K562 (cell line): ENCODE results near the gene CD276. TPM values are rescaled to one million over a fixed set of nuclear protein-coding genes. Genes with fewer than 3 reads are reported as not detected.

Source experiments
- ATAC-seq: fragments of 200-7000 bp; cut with Tn5 transposase; 3 replicates; pipeline ENCODE4 v1.9.1; 2020; ENCODE audit warnings: moderate library complexity
- BruUV-seq: library from RNA; stranded (reverse); fragments of 400-500 nt; replicated peaks from 2 replicates; lab custom pipeline; 2021; lab: Mats Ljungman, UMichigan
- CTCF ChIA-PET: fragments of 300-600 bp; formaldehyde crosslinking; extraction: SDS; loops from one replicate; lab custom pipeline; 2021; ENCODE audit warnings: low intra/inter-chr PET ratio; lab: Yijun Ruan, JAX
- POLR2A ChIA-PET: fragments of 300-600, 350-650 bp; sonication (Branson Sonifier 250); formaldehyde crosslinking; extraction: SDS; loops from one replicate; lab custom pipeline; 2021; ENCODE audit warnings: antibody characterized with exemption, inconsistent platforms; lab: Yijun Ruan, JAX
- DNase-seq, 4 experiments: peaks; one replicate each; pipeline versions ENCODE4 v3.0.0 to v3.0.0-alpha.2; 2011 to 2018; ENCODE audit warnings: low spot score in 3 of 4, mixed read lengths in 3 of 4; ENCODE audit errors: extremely low read depth in 1 of 4
- FAIRE-seq: peaks from 2 replicates; lab custom pipeline; 2011; peaks lifted over from hg19 to GRCh38; lab: Jason Lieb, UNC
- H2AFZ ChIP-seq: 2 replicates; pipeline ENCODE4 v1.6.0; 2011; ENCODE audit warnings: low read depth, low read length, control low read depth, inconsistent platforms
- H3K27ac ChIP-seq: fragments of 200-600 bp; 3 replicates; pipeline ENCODE4 v1.8.0; 2011; ENCODE audit warnings: low read depth, mild to moderate bottlenecking, control low read depth, inconsistent platforms, low read length, moderate library complexity, mixed read lengths; ENCODE audit errors: extremely low read depth
- H3K27me3 ChIP-seq, 2 experiments: fragments of 300-600 bp in 1 of 2; 2 replicates in 1 of 2; 3 replicates in 1 of 2; pipeline versions ENCODE4 v1.6.0 to v1.8.0; 2011; ENCODE audit warnings: inconsistent platforms in 2 of 2, low read length in 2 of 2, mild to moderate bottlenecking in 1 of 2, mixed read lengths in 1 of 2, moderate library complexity in 1 of 2; ENCODE audit not compliant: control insufficient read depth in 2 of 2, insufficient read depth in 2 of 2
- H3K36me3 ChIP-seq: fragments of 300-600 bp; 3 replicates; pipeline ENCODE4 v1.8.0; 2011; ENCODE audit warnings: mild to moderate bottlenecking, low read length, inconsistent platforms; ENCODE audit not compliant: control insufficient read depth, insufficient read depth
- H3K4me1 ChIP-seq, 2 experiments: fragments of 200-600 bp in 1 of 2; replicated peaks in 1 of 2; 2 replicates in 1 of 2; 3 replicates in 1 of 2; pipeline versions ENCODE4 v1.5.1 to v1.8.0; 2011; ENCODE audit warnings: inconsistent platforms in 2 of 2, low read length in 2 of 2, mild to moderate bottlenecking in 1 of 2, mixed read lengths in 1 of 2, moderate library complexity in 1 of 2; ENCODE audit not compliant: control insufficient read depth in 2 of 2, insufficient read depth in 2 of 2
- H3K4me2 ChIP-seq: 2 replicates; pipeline ENCODE4 v1.6.1; 2011; ENCODE audit warnings: low read length, control low read depth, inconsistent platforms, mixed read lengths; ENCODE audit not compliant: insufficient read depth
- H3K4me3 ChIP-seq: fragments of 200-600 bp; sonication (generic), shearing (Covaris generic); 2 replicates; pipeline ENCODE4 v1.5.1; 2016; ENCODE audit warnings: control low read depth, inconsistent platforms
- H3K79me2 ChIP-seq: fragments of 200-600 bp; 3 replicates; pipeline ENCODE4 v1.8.0; 2011; ENCODE audit warnings: low read length, inconsistent platforms; ENCODE audit not compliant: control insufficient read depth, insufficient read depth
- H3K9ac ChIP-seq, 2 experiments: 2 replicates each; pipeline versions ENCODE4 v1.6.0 to v1.6.1; 2011; ENCODE audit warnings: low read depth in 2 of 2, low read length in 2 of 2, control low read depth in 1 of 2, inconsistent platforms in 1 of 2, mild to moderate bottlenecking in 1 of 2, mixed read lengths in 1 of 2; ENCODE audit not compliant: insufficient read depth in 1 of 2
- H3K9me1 ChIP-seq: one replicate; pipeline ENCODE4 v1.6.0; 2011; ENCODE audit warnings: inconsistent platforms, mild to moderate bottlenecking, low read length, moderate library complexity; ENCODE audit not compliant: control insufficient read depth, insufficient read depth
- H3K9me3 ChIP-seq: replicated peaks from 2 replicates; pipeline ENCODE4 v1.5.1; 2011; ENCODE audit warnings: low read depth, low read length, inconsistent platforms; ENCODE audit not compliant: control insufficient read depth, insufficient read depth
- H4K20me1 ChIP-seq: replicated peaks from 2 replicates; pipeline ENCODE4 v1.6.1; 2011; ENCODE audit warnings: low read length, inconsistent platforms, mixed read lengths; ENCODE audit not compliant: control insufficient read depth, insufficient read depth
- KDM2B ChIP-seq: fragments of 250-450 bp; sonication (Bioruptor Pico); IDR thresholded peaks from 2 replicates; pipeline ENCODE4 v1.8.0; 2021; ENCODE audit warnings: mild to moderate bottlenecking, moderate library complexity
- KHSRP ChIP-seq: fragments of 450-650 bp; IDR thresholded peaks from 2 replicates; pipeline ENCODE4 v1.6.1; 2017
- PCBP2 ChIP-seq: fragments of 200-400 bp; formaldehyde crosslinking; IDR thresholded peaks from 2 replicates; pipeline ENCODE4 v1.6.1; 2018; ENCODE audit warnings: low read length, low read depth, mild to moderate bottlenecking, moderate library complexity; ENCODE audit not compliant: poor library complexity, severe bottlenecking
- SIN3A ChIP-seq, 2 experiments: fragments of 150-350 bp in 1 of 2; IDR thresholded peaks; 2 replicates each; pipeline ENCODE4 v1.6.1; 2011 to 2016; ENCODE audit warnings: borderline replicate concordance in 2 of 2, low read depth in 2 of 2, low read length in 2 of 2, mild to moderate bottlenecking in 2 of 2, moderate library complexity in 2 of 2; ENCODE audit not compliant: control insufficient read depth in 1 of 2
- ZKSCAN8 ChIP-seq: fragments of 200-800 bp; sonication (Bioruptor generic); IDR thresholded peaks from 2 replicates; pipeline ENCODE4 v1.6.1; 2016; ENCODE audit warnings: missing genetic modification characterization, missing compliant biosample characterization
- ZNF24 ChIP-seq: fragments of 450-650 bp; IDR thresholded peaks from 2 replicates; pipeline ENCODE4 v1.6.1; 2016
- ZNF785 ChIP-seq: fragments of 250-450 bp; sonication (Bioruptor Pico); IDR thresholded peaks from 2 replicates; pipeline ENCODE4 v1.4.0; 2020; ENCODE audit warnings: mild to moderate bottlenecking
- WGBS: fragments of 100-300 bp; shearing (Covaris generic); methylation state at CpG from one replicate; pipeline ENCODE4 v1.1.6; 2016; ENCODE audit warnings: low coverage, mixed read lengths; ENCODE audit not compliant: insufficient coverage; ENCODE audit errors: missing lambda C conversion rate; 5-methylcytosine and 5-hydroxymethylcytosine counted together
- in situ Hi-C: fragments of 300-500 bp; cut with MboI; formaldehyde crosslinking; loops from 4 replicates; pipeline ENCODE4 v1.15.0; 2018; ENCODE audit warnings: inconsistent platforms, mixed read lengths
- intact Hi-C: fragments of 100-400 bp; cut with micrococcal nuclease; formaldehyde crosslinking; loops from 2 replicates; pipeline ENCODE4 v1.14.2; 2022
- polyA plus RNA-seq, 8 experiments: library from polyadenylated mRNA; depleted of rRNA in 4 of 8; stranded (reverse) in 5 of 8; unstranded in 3 of 8; fragments of >200 nt; fragmentation: Nextera tagmentation in 2 of 8; fragmentation: Illumina TruSeq in 1 of 8; extraction: Ambion mirVana in 2 of 8; extraction: Trizol in 1 of 8; gene quantifications; 2 replicates each; pipeline versions ENCODE4 v1.2.1 to v1.2.3, GENCODE V29; 2011 to 2014; ENCODE audit warnings: inconsistent platforms in 1 of 8, missing spikeins in 1 of 8
- total RNA-seq, 7 experiments: library from RNA; depleted of rRNA in 6 of 7; stranded (reverse); fragments of >200 nt in 6 of 7; fragmentation: Illumina TruSeq in 2 of 7; extraction: Trizol in 2 of 7; gene quantifications; 2 replicates each; pipeline versions ENCODE4 v1.2.1 to v1.2.3, GENCODE V29; 2011 to 2021; ENCODE audit warnings: low replicate concordance in 1 of 7
- TF ChIP-seq, protein P1 (sequence below), 2 experiments: fragments of 450-650 bp; IDR thresholded peaks; 2 replicates each; pipeline ENCODE4 v1.6.1; 2016; ENCODE audit warnings: mild to moderate bottlenecking in 2 of 2, borderline replicate concordance in 1 of 2, low read depth in 1 of 2, moderate library complexity in 1 of 2
- TF ChIP-seq, protein P2 (sequence below): sonication (generic); formaldehyde crosslinking; IDR thresholded peaks from 2 replicates; pipeline ENCODE4 v1.9.0; 2022; ENCODE audit warnings: mild to moderate bottlenecking, missing genetic modification reagents
- TF ChIP-seq, protein P3 (sequence below): sonication (generic); formaldehyde crosslinking; IDR thresholded peaks from 2 replicates; pipeline ENCODE4 v1.8.1; 2023; ENCODE audit warnings: mild to moderate bottlenecking, missing genetic modification reagents

CD276 gene
- total and polyA plus RNA-seq, 9 of the 15 experiments (the other 6 are each of a cell fraction or from before 2014, with no cell fraction given): 0.11 to 3.6 (median 2.3) TPM

DNA sequence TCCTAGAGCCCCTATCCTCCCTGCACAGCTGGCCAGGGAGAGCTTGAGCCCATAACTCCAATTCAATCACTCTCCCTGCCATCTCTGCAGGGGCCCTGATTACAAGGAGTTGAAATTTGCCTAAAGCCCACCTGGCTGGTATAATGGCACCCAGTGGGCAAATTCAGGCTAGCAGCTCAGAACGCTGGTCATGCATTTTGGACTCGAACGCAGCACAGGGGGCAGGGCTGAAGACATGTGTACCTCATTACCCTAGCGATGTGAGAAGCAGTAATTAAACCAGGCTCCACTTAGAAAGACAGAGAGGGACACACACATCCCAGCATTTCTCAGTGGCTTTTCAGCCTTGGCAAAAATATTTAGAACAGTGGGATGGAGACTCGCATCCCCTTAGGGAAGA lies 65.8 kb downstream of the CD276 start:
- Histone ChIP-seq H3K79me2 (no peaks in the 10 kb centered on the region), H3K9me3 (no peaks in the 10 kb centered on the region), H3K4me1 (peaks cover 0 to 8% of the 10 kb centered on the region in 2 experiments; a peak in 2 of 5 replicates), H3K9ac (no peak overlapping the region), H2AFZ (no peak overlapping the region), H3K4me2 (no peak overlapping the region), H3K27ac (no peak overlapping the region), H3K9me1 (no peaks in the 10 kb centered on the region), H3K36me3 (no peaks in the 10 kb centered on the region), H3K4me3 (no peak overlapping the region), H3K27me3 (peaks cover 14 to 47% of the 10 kb centered on the region in 2 experiments; a peak in 4 of 5 replicates), H4K20me1 (peaks cover 13% of the 10 kb centered on the region)
- TF ChIP-seq SIN3A (IDR thresholded peaks at IDR 0.05; ENCODE audit: borderline replicate concordance in 2 of 2, control insufficient read depth in 1 of 2, low read depth in 2 of 2, low read length in 2 of 2): no peak
- TF ChIP-seq, protein P1, sequence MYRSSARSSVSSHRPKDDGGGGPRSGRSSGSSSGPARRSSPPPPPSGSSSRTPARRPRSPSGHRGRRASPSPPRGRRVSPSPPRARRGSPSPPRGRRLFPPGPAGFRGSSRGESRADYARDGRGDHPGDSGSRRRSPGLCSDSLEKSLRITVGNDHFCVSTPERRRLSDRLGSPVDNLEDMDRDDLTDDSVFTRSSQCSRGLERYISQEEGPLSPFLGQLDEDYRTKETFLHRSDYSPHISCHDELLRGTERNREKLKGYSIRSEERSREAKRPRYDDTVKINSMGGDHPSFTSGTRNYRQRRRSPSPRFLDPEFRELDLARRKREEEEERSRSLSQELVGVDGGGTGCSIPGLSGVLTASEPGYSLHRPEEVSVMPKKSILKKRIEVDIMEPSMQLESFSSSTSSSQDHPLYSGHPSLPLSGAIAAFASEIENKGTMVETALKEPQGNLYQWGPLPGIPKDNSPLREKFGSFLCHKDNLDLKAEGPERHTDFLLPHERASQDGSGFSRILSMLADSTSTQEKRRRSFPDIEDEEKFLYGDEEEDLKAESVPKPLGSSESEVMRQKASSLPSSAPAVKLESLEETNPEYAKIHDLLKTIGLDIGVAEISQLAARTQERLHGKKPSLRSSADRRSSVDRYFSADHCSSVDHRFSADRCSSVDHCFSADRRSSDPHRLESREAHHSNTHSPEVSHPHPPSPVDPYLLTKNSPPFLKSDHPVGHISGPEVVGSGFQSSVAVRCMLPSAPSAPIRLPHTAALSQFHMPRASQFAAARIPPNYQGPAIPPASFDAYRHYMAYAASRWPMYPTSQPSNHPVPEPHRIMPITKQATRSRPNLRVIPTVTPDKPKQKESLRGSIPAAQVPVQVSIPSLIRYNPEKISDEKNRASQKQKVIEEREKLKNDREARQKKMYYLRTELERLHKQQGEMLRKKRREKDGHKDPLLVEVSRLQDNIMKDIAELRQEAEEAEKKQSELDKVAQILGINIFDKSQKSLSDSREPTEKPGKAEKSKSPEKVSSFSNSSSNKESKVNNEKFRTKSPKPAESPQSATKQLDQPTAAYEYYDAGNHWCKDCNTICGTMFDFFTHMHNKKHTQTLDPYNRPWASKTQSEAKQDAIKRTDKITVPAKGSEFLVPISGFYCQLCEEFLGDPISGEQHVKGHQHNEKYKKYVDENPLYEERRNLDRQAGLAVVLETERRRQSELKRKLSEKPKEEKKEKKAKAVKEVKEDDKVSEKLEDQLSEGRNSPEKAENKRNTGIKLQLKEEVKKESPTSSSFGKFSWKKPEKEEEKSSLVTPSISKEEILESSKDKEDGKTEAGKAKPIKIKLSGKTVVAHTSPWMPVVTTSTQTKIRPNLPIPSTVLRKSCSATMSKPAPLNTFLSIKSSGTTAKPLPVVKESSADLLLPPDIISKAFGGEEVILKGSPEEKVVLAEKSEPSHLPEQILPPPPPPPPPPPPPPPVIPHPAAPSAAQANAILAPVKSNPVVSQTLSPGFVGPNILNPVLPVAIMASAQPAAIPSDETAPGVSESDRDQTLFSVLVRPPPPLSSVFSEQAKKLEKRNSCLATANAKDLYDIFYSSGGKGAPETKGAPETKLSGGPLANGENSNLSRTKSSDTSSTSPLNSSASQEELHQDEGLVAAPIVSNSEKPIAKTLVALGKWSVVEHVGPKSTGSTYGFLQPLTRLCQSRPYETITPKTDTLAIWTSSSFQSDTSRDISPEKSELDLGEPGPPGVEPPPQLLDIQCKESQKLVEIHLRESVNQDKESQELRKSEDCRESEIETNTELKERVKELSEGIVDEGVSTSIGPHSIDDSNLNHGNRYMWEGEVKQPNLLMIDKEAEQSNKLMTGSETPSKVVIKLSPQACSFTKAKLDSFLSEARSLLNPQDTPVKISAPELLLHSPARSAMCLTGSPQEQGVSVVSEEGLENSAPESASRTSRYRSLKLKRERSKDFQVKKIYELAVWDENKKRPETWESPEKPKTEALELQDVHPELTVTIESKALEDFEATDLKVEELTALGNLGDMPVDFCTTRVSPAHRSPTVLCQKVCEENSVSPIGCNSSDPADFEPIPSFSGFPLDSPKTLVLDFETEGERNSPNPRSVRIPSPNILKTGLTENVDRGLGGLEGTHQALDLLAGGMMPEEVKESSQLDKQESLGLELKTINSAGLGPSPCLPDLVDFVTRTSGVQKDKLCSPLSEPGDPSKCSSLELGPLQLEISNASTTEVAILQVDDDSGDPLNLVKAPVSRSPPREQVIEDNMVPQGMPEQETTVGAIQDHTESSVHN (IDR thresholded peaks at IDR 0.05; ENCODE audit: borderline replicate concordance in 1 of 2, low read depth in 1 of 2): no peak
- TF ChIP-seq, protein P2, sequence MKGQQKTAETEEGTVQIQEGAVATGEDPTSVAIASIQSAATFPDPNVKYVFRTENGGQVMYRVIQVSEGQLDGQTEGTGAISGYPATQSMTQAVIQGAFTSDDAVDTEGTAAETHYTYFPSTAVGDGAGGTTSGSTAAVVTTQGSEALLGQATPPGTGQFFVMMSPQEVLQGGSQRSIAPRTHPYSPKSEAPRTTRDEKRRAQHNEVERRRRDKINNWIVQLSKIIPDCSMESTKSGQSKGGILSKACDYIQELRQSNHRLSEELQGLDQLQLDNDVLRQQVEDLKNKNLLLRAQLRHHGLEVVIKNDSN (CRISPR knock-in tag): no peak
- TF ChIP-seq, protein P3, sequence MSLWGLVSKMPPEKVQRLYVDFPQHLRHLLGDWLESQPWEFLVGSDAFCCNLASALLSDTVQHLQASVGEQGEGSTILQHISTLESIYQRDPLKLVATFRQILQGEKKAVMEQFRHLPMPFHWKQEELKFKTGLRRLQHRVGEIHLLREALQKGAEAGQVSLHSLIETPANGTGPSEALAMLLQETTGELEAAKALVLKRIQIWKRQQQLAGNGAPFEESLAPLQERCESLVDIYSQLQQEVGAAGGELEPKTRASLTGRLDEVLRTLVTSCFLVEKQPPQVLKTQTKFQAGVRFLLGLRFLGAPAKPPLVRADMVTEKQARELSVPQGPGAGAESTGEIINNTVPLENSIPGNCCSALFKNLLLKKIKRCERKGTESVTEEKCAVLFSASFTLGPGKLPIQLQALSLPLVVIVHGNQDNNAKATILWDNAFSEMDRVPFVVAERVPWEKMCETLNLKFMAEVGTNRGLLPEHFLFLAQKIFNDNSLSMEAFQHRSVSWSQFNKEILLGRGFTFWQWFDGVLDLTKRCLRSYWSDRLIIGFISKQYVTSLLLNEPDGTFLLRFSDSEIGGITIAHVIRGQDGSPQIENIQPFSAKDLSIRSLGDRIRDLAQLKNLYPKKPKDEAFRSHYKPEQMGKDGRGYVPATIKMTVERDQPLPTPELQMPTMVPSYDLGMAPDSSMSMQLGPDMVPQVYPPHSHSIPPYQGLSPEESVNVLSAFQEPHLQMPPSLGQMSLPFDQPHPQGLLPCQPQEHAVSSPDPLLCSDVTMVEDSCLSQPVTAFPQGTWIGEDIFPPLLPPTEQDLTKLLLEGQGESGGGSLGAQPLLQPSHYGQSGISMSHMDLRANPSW (CRISPR knock-in tag): no peak
- TF ChIP-seq KHSRP: no peak
- no peak for TF ChIP-seq KDM2B (CRISPR knock-in tag)
- no peak for TF ChIP-seq ZKSCAN8 (CRISPR knock-in tag)
- TF ChIP-seq ZNF785 (CRISPR knock-in tag): no peak
- no peak for TF ChIP-seq PCBP2
- TF ChIP-seq ZNF24: no peak
- CTCF ChIA-PET: no interaction called here
- POLR2A ChIA-PET: interaction anchor here (0.7 to 1.1 kb wide), 3 partner anchors 12 to 31 kb away, joined by 3 to 5 read pairs (median 4); no protein-coding TSS in a partner anchor
- ATAC-seq: no peak
- DNase-seq: no peak
- no TSS peak for BruUV-seq
- 0% methylated on average over 5 of the region's 5 CpGs for WGBS
- no peak for FAIRE-seq
- in situ Hi-C loops: no loop called here
- intact Hi-C loops: no loop called here
